Measurements from ENCODE around the gene WDR35. TPM values are rescaled to one million over a fixed set of nuclear protein-coding genes. Genes with fewer than 3 reads are reported as not detected.

Gene WDR35
- total RNA-seq, result 11.3 and 13.0 TPM in 2 replicates

- TF ChIP-seq CTCF (IDR thresholded peaks at IDR 0.05; ENCODE audit: insufficient read depth, low read depth, low read length), result no peak
- DNase-seq (ENCODE audit: low read depth), result peak; percentile 83
- H3K4me3 ChIP-seq (ENCODE audit: low read depth, low read length), result peak within 1 kb of the TSS; percentile 85
These were observed at the start of gene WDR35 for GRCh38 chr2:19989667-19990415. Gene WDR35 (minus strand): TSS chr2:19990105. CDS start chr2:19990015, 90 bp downstream.

- TF ChIP-seq CTCF (IDR thresholded peaks at IDR 0.05; ENCODE audit: insufficient read depth, low read depth, low read length), result no peak
- no peak for DNase-seq (ENCODE audit: low read depth)
- no peak overlapping the region for H3K4me3 ChIP-seq (ENCODE audit: low read depth, low read length)
These were observed 47.8 kb upstream of the WDR35 start for GRCh38 chr2:20037660-20038059.

GRCh38 chr2:20035955-20036666 lies 46.2 kb upstream of the WDR35 start:
- H3K4me3 ChIP-seq (ENCODE audit: low read depth, low read length), result no peak overlapping the region
- no peak for DNase-seq (ENCODE audit: low read depth)
- no peak for TF ChIP-seq CTCF (IDR thresholded peaks at IDR 0.05; ENCODE audit: insufficient read depth, low read depth, low read length)

GRCh38 chr2:20034821-20035220 lies 44.9 kb upstream of the WDR35 start:
- no peak for TF ChIP-seq CTCF (IDR thresholded peaks at IDR 0.05; ENCODE audit: insufficient read depth, low read depth, low read length)
- no peak for DNase-seq (ENCODE audit: low read depth)
- no peak overlapping the region for H3K4me3 ChIP-seq (ENCODE audit: low read depth, low read length)

- DNase-seq (ENCODE audit: low read depth), result no peak
- no peak overlapping the region for H3K4me3 ChIP-seq (ENCODE audit: low read depth, low read length)
- no peak for TF ChIP-seq CTCF (IDR thresholded peaks at IDR 0.05; ENCODE audit: insufficient read depth, low read depth, low read length)
These were observed 44.3 kb upstream of the WDR35 start for GRCh38 chr2:20034218-20034617.

- no peak for DNase-seq (ENCODE audit: low read depth)
- no peak for TF ChIP-seq CTCF (IDR thresholded peaks at IDR 0.05; ENCODE audit: insufficient read depth, low read depth, low read length)
- no peak overlapping the region for H3K4me3 ChIP-seq (ENCODE audit: low read depth, low read length)
These were observed 43.4 kb upstream of the WDR35 start for GRCh38 chr2:20033322-20033721.

All from fibroblast of villous mesenchyme (primary cell).